Measurements from ENCODE around the gene NHEJ1.

Gene NHEJ1

DNA sequence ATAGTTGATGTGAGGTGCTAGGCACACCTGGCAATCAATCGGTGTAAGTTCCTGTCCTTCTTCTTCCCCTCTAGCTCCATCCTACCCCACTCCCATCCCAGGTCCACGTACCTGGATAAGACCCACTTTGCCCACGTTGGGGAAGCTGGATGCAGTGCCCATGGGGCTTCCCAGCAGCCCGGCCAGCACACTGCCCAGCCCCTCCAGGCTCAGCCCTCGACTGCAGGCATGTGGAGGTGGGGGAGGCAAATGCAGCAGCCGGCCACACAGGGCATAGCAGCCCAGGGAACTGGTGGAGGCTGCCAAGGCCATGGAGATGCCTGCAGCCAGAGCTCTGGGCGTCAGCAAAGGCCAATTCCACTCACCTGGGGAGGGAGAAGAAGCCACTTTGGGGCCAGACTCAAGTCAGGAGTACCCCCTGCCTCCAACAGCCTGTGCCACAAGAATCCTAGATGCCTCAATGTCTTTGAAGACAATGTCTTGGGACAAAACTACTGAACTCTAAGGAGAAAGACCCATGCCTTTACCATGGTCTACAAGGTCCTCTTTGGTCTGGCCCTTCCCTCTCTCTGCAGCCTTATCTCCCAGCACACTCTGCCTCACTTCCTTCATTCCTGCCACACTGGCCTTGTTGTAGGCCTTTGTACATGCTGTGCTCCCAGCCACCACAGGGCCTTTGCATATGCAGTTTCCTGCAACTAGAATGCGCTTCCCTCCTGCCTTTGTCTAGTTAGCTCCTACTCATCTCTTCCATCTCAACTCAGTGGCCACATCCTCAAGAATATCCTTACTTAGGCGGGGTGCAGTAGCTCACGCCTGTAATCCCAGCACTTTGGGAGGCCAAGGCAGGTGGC is 4.7 kb upstream of the NHEJ1 start:
- no peak for DNase-seq

DNA sequence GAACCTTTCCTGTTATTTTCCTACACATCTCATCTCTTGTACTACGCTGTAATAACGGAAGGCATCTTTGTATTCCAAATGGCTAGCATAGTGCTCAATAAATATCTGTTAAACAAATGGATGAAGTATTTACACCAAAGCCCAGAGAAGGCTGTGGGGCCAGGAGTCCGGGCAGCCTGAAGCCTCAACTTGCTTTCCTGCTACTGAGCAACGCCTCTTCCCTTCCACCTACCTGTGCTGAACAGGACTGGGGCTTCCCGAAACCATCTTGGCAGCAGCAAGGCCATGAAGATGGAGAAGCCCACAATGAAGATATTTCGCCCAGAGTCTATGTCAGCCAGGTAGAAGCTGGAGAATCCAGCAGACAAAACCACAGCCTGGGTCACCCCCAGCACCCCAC is 2.5 kb upstream of the NHEJ1 start:
- DNase-seq, result no peak

DNA sequence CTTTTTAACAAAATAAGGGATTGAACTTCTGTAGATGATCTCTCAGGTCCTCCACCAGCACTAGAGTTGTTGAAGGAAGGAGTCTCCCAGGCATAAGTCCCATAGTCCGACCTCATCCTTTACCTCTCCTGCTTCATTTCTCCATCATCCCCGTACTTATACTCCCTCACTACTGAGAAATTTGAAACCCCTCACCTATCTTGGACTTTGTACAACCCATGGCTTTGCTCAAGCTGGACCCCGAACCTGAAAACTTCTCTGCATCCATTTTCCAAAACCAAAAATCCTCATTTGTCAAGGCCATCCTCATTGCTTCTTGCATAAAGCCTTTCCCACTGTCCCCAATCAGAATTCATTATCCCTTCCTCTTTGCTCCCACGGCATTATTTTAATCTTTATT is 482 bp upstream of the NHEJ1 start:
- no peak for DNase-seq

DNA sequence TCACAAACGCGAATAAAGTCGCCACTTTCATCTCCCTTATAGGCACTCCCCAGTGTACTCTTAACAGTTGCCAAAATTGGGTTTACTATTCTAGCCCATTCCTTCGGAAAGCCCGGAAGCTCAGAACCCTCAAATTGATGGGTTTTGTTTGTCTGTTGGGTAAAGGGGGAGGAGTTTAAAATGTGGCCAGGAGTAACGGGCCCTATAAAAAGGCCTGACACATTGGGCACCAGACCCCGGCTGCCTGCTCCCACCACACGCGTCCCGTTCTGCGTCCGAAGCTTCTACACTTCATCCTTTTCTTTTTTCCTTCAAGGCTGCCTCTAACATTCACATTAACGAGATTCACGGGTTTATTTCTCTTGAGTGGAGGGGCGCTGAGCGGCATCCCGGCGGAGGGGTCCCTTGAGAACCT is 837 bp downstream of the NHEJ1 start:
- no peak for DNase-seq

DNA sequence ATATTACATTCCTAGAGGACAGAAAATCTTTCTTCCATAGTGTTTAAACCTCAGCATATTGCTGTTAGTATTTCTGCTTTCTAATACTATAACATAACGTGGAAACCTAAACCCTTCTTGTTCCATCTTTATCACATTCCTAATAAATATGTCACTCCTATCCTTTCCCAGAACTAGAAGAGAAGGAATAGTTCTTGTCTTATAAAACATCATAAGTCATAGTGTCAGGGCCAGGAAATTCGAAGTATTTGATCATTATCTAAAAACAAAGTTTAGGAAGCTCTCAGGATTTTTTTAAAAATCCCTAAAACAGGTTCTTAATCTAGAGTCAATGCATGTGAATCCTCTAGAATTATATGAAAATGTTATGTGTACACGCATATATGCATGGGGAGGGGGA is 2.0 kb downstream of the NHEJ1 start:
- no peak for DNase-seq

DNA sequence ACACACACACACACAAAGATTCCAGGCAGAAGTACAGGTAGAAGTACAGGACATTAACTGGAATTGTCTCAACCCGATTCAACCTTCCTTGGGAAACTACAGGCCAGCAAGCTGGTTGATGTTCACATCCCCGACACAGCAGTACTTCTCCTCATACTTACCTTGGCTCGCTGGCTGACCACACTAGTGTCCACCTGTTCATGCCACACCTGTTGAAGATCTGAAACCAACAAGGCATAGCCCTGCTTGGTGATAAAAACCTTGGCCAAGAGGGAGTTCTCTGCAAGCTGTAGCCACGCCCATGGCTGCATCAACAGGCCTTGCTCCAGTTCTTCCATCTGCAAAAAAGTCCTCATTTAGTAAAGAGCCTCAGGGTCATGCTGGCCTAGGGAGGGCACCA is 2.6 kb downstream of the NHEJ1 start:
- DNase-seq, result no peak

DNA sequence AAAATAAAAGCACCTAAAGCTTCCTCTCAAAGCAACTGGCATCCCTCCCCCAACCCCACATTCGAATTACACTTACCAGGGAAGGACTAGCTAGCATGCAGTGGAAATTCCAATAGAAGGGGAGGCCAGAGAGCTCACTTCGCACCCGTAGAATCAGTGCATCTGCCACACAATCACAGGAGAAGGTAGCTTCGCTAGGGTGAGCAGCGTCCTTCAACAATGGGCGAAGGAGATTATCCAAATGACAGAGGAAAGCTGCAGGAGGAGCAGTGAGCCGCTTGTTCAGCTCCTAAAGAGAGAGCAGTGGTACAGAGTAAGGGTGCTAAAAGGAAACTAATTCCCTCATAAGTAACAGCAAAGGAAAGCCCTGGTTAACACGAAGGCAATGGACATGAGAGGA is 3.2 kb downstream of the NHEJ1 start:
- DNase-seq, result no peak

DNA sequence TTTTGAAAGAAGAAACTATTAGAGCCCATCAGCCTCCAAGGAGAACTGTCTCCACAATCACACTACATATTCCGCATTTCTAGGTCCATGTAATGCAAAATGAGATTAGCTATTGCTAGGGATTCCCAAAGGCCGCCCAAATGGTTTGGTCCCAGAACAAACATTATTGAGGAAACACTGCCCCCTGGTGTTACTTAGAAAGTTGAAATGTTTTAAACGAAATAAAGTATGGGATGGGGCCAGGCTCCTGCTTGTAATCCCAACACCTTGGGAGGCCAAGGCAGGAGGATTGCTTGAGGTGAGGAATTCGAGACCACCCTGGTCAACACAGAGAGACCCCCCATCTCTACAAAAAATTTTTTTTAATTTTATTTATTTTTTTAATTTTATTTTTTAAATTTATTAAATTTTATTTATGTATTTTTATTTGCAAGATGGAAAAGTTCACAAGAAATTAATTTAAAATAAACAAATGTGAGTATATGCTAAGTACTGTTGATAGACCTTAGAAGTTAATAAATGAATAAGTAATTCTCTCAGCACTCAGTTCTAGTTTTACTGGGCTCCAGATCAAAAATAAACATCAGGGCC is 5.5 kb downstream of the NHEJ1 start:
- DNase-seq, result no peak

DNA sequence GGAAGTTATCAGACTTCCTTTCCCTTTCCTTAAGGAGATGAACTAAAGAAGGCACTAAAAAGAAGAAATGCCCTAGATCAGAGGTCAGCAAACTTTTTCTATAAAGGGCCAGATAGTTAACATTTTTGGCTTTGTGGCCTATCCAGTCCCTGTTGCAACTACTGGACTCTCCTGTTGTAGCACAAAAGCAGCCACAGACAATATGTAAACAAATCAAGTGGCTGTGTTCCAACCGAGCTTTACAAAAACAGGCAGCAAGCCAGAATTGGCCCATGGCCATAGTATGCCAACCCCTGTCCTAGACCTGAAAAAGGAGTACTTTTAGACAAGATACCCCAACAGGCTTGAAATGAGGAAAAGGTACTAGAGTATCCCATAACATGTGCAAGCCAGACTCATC is 10.9 kb downstream of the NHEJ1 start:
- DNase-seq, result no peak

DNA sequence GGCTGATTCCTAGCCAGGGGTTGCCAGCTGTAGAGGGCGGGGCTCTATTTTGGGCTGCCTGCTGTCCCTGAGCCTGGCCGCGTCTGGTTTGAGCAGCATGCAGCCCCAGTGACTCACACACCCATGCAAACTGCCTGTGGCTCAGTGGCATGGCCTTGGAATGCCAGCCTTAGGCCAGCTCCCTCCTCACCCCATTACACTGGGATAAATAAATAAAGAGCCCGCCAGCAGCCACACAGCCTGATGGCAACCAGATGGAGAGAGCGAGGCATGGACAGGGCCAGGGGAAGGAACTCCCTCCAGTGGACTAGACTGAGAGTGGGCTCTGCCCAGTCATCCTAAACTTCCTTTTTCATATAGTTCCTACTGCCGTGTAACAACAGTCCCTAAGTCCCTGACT is 18.3 kb downstream of the NHEJ1 start:
- DNase-seq, result no peak

DNA sequence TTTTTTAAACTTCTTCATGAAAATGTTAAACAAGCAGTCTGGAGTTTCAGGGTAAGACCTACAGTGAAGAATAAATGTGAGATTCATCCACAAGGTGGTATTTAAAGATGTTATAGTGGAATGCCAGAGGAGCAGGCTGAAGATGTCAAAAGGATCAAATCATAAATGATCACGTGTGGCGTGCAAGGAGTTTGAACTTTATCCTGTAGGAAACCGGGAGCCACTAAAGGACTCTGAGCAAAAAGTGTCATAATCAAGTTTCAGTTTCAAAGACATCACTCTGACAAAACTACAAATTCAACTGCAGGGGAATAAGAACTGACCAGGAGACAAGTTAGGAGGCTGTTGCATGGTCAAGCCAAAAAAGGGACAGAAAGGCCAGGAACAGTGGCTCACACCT is 19.9 kb downstream of the NHEJ1 start:
- no peak for DNase-seq

DNA sequence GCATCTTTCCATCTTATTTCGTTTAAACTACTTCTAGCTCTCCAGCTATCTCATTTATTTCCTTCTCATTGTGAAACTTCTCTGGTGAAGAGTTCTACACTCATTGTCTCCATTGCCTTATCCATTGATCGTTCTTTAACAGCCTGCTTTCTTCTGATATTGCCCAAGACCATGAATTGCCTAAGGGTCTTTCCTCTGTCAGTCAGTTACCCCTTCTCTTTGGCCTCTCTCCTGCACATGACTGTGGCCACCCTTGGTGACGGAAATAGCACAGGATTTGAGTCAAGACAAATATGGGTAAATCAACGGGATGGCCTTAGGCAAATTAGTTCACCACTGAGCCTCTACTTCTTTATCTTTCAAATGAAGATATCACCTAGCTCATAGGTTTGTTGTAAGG is 26.6 kb downstream of the NHEJ1 start:
- DNase-seq, result no peak

DNA sequence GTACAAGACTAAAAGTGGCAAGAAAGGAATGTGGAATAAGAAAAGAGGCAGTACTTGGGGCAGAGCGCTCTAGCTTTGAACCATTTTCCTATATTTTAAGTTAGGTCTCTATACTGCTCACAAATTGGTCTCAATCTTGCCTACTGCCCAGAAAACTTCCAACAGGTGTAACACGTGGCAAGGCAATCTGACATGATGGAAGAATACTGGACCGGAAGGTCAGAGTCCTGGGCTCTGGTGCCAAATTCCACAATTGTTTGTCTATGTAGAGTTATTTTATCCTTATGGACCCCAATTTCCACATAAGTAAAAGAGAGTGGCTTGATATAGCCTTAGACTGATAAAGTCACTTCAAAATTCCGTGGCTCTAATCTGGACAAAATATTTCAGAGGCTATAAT is 28.9 kb downstream of the NHEJ1 start:
- no peak for DNase-seq

DNA sequence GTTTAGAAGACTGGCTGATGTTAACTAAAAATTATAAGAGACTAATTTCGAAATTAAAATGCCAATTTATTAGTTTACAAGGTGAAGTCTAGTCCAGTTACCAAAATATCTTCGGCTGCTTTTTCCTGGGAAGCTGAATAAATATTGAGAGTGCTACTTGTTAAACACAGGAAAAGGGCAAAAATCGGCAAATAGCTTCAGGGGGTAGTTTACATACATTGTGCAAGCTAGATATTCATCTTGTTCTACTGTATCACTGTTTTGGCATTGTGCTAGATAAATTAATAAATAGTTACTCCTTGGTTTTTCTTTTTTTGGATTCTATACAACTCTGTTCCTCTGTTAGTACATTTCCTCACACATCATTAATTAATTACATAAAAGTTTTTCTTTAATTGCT is 29.3 kb downstream of the NHEJ1 start:
- no peak for DNase-seq

DNA sequence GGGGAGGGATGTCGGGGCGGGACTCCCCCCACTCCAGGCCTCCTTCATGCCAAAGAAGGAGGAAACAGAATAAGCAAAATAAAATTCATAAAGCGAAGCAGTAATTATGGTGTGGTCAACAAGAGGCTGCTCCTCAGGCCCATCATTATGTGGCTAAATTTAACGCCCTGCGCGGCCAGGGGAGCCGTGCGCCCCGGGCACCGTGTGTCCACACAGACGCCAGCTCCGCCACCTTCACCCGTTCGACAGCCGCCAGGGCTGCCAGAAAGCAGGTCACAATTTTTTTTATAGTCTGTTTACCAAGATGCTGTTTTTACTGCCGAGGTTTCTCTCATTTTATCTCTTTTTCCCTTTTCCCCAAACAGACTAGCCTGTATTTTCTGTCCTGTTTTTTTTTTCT is 31.0 kb downstream of the NHEJ1 start:
- no peak for DNase-seq

DNA sequence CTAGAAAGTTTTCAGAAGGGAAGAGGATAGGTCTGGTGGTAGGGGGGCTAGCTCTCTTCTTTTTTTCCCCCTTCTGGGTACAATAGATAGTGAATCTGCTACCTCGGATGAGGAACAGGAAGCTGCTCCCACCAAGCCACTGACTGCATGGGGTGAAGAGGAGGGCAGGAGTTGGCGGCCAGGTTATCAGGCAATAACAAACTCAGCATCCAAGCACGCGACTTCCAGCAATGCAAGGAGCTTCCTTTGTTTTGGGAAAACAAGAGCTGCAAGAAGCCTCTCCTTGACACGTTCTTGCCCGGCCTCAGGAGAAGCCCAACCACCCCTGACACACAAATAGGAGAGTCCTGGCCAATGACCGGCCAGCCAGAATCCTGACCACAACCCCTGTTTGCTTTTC is 32.2 kb downstream of the NHEJ1 start:
- no peak for DNase-seq

DNA sequence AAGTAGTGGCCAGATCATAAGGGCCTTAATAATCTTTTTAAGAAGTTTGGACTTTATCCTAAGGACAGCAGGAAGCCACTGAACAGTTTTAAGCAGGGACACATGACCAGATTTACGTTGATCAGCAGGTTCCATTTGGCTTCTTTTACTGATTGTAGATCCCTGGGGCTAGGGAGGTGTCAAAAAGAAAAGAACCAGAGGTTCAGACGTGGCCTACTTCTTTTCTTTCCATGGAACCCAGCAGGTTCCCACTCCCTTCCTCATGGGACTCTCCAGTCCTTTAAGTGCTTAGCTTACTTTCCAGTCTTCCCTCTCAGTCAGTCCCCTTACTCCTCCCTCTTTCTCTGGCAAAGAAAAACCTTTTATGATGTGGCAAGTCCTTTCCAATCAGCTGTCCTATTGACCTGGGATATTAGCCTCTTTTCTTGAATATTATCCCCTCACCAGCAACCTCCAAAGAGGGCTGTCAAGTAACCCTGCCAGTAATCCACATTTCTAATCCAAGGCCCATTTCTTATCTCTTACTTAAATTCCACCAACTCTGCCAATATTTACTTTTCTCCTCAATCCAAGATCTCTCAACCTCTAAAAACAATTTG is 33.5 kb downstream of the NHEJ1 start:
- no peak for DNase-seq

DNA sequence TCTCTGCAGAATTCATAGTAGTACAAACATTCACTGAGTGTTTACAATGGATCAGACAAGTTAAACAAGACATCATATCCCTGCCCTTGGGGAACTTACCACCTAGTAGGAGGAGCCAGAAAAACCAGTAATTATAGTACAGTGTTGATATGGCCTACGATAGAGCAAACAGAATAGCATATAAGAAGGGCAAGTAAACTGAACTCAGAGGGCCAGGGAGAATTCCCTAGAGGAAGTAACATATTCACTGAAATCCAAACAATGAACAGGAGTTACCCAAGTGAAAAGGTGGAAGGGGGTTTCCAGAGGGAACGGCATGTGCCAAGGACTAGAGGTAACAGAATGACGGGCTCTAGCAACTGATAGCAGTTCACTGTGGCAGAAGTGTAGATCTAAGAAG is 34.1 kb downstream of the NHEJ1 start:
- DNase-seq, result no peak

DNA sequence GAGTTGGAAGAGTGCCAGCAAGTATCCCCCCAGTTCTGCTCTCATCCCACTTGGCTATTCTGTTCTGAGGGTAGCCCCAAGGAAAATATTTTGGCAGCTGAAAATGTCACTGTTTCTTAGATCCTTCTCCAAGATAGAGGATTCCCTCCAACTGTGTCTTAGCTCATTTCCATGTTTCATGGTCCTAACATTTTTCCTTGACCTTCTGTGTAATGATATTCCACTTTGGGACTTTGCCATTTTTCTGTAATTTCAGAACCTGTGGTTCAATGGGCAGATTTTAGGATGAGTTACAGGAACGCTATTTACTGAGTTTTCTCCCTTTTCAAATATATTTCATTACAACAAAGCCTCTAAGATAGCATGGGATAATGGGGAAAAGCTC is 34.7 kb downstream of the NHEJ1 start:
- no peak for DNase-seq

DNA sequence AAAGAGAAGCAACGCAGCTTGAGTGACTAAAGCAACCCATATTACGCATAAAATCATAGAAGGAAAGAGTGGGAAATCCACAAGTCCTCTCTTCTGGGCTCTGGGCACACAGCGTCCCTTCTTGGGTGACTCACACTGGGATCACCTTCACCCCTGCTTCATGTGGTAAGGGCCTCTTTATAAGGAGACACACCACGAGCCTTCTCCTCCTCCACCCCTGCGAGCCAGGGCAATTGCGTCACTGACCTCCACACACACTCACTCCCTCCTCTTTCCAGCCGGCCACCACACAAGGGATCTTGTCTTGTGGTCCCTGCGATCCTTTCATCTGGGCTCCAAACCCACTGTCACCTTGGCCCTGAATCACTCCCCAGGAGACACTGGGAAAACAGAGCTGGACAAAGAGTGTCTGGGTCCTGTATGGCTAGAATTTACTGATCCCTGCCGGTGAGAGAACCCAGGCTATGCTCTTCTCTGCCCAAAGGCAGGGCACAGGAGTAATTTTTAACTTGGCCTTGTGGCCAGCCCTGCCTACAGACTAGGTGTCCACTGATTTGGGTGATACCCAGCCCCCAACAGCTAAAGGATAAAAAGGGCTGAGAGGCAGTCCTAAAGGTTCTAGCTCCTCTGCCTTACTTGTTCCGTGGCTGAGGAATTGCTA is 35.3 kb downstream of the NHEJ1 start:
- no peak for DNase-seq

DNA sequence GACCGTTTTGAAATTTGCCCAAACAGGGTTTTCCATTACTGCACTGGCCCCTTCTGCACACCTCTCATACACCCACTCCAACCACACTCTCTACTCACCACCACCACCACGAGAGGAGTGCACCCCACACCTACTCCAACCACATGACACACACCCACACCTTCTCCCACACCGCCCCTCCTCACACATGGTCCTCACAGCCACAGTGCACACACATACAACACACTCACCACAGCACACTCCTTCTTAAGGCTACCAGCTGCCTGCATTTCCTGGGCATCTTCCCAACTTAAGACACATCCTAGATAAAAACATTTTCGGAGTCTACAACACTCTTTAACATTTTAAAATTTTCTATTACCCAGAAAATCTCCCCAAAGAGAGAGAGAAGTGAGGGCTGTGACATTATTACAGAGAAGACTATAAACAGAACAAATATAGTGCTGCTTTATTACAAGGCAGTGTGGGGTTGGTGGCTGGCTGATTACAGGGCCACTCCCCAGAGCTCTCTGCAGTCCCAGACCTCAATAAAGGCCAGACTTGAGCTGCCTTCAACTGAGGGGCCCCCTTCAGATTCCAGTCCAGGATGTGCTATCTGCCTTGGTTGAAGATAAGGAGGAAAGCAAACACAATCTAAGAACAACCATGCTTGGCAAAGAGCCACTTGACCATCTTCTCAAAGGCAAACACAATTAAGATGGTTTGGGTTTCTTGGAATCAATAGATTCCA is 36.1 kb downstream of the NHEJ1 start:
- no peak for DNase-seq

DNA sequence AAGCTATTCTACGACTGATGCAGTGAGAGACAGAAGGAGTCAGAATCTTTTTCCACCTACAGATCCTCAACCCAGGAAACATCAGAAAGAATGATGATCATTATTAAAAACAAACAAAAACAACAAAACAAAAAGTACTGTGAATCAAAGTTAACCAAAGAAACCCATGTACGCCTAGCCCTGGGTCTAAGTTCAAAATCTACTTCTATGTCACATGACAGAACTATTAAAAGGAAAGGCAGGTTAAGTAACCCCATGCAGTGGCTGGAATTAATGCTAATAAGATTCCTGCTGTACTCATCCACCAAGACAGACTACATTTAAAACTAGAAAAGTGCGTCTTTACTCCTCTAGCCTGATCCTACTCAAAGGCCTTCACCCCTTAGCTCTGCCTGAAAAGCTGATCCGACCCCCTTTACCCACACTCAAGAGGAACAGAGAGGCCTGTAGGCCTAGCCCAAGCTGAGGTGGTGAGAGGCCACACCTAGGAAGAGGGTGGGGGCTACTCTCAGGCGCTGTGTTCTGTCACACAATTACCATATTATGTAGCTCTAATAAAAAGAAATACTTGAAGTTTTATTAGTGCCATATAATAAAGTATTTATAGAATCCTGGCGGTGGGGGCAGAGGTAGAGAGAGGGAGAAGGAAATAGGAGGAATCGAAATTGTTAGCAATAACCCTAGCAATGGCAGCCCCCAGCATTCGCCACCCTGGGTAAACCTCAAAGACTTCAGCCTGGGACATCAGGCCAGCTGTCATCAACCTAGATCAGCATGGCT is 37.1 kb downstream of the NHEJ1 start:
- no peak for DNase-seq

All from activated effector memory CD4-positive, alpha-beta T cell treated with anti-CD3 and anti-CD28 coated beads, Interleukin-2, amount 50 U/mL, for 16 hours (primary cell).